Measurements from ENCODE around the gene LZTR1. TPM values are rescaled to one million over a fixed set of nuclear protein-coding genes. Genes with fewer than 3 reads are reported as not detected.
A peak's percentile ranks its signal among the peaks of the same experiment; 100 is the strongest.

LZTR1 gene
- total RNA-seq, 1 donor from 2014 or later = 21.9 TPM

- no peak overlapping the region for H3K4me3 ChIP-seq
- peaks cover 5% of the 10 kb centered on the region for H3K36me3 Mint-ChIP-seq
- H3K4me3 Mint-ChIP-seq = peak overlapping the region; percentile 96
Measured at GRCh38 chr22:21015466-21016006, 33.4 kb downstream of the LZTR1 start.

GRCh38 chr22:21016644-21017420 is 34.7 kb downstream of the LZTR1 start:
- Mint-ChIP-seq H3K4me1 (peaks cover 65% of the 10 kb centered on the region), H3K27ac (peak overlapping the region; percentile 92), H3K36me3 (peaks cover 2% of the 10 kb centered on the region), H3K4me3 (peak overlapping the region; percentile 52), H3K9me3 (no peaks in the 10 kb centered on the region), H3K27me3 (ENCODE audit: insufficient read depth, low read depth) (peaks cover 4% of the 10 kb centered on the region)
- no peak overlapping the region for H3K27ac ChIP-seq
- no peak for TF ChIP-seq EZH2phosphoT487 (IDR thresholded peaks at IDR 0.05)
- no peak for TF ChIP-seq EZH2 (IDR thresholded peaks at IDR 0.05)
- TF ChIP-seq CTCF (IDR thresholded peaks at IDR 0.05) = no peak
- H3K4me1 ChIP-seq = peaks cover 23% of the 10 kb centered on the region
- no peak overlapping the region for H2AFZ ChIP-seq (replicated peaks)
- H3F3A ChIP-seq (ENCODE audit: low read depth) = peaks cover 21% of the 10 kb centered on the region
- H3K79me2 ChIP-seq (ENCODE audit: low read depth) = no peaks in the 10 kb centered on the region
- H3K27me3 ChIP-seq = no peaks in the 10 kb centered on the region
- H3K9ac ChIP-seq = no peak overlapping the region
- no peaks in the 10 kb centered on the region for H3K9me3 ChIP-seq (ENCODE audit: low read depth)
- no peaks in the 10 kb centered on the region for H4K20me1 ChIP-seq (ENCODE audit: low read depth)
- no peak overlapping the region for H3K4me3 ChIP-seq
- H3K36me3 ChIP-seq = no peaks in the 10 kb centered on the region
- no peak for DNase-seq (ENCODE audit: low spot score)
- H3K4me2 ChIP-seq = no peak overlapping the region

More at GRCh38 chr22:21015466-21016006, 33.4 kb downstream of the LZTR1 start:
- no peaks in the 10 kb centered on the region for H3K9me3 ChIP-seq (ENCODE audit: low read depth)
- Mint-ChIP-seq H3K27ac (peak overlapping the region; percentile 99), H3K27me3 (ENCODE audit: insufficient read depth, low read depth) (peaks cover 4% of the 10 kb centered on the region), H3K9me3 (no peaks in the 10 kb centered on the region), H3K4me1 (peaks cover 63% of the 10 kb centered on the region)
- H3K4me2 ChIP-seq = peak overlapping the region; percentile 68
- DNase-seq (ENCODE audit: low spot score) = no peak
- H3K27me3 ChIP-seq = no peaks in the 10 kb centered on the region
- no peaks in the 10 kb centered on the region for H3K36me3 ChIP-seq
- TF ChIP-seq CTCF (IDR thresholded peaks at IDR 0.05) (no peak), EZH2phosphoT487 (IDR thresholded peaks at IDR 0.05) (no peak), EZH2 (IDR thresholded peaks at IDR 0.05) (no peak)
- H3K79me2 ChIP-seq (ENCODE audit: low read depth) = no peaks in the 10 kb centered on the region
- peaks cover 23% of the 10 kb centered on the region for H3K4me1 ChIP-seq
- H3F3A ChIP-seq (ENCODE audit: low read depth) = peaks cover 21% of the 10 kb centered on the region
- H3K27ac ChIP-seq = no peak overlapping the region
- H2AFZ ChIP-seq (replicated peaks) = no peak overlapping the region
- no peaks in the 10 kb centered on the region for H4K20me1 ChIP-seq (ENCODE audit: low read depth)
- no peak overlapping the region for H3K9ac ChIP-seq

GRCh38 chr22:21018314-21018713 is 36.2 kb downstream of the LZTR1 start:
- H3K27ac Mint-ChIP-seq = no peak overlapping the region
- H3K4me2 ChIP-seq = no peak overlapping the region
- TF ChIP-seq EZH2 (IDR thresholded peaks at IDR 0.05) (no peak), EZH2phosphoT487 (IDR thresholded peaks at IDR 0.05) (no peak), CTCF (IDR thresholded peaks at IDR 0.05) (no peak)
- H3K4me1 Mint-ChIP-seq = peaks cover 53% of the 10 kb centered on the region
- peaks cover 4% of the 10 kb centered on the region for H3K27me3 Mint-ChIP-seq (ENCODE audit: insufficient read depth, low read depth)
- no peak overlapping the region for H3K4me3 Mint-ChIP-seq
- peaks cover 22% of the 10 kb centered on the region for H3K4me1 ChIP-seq
- H3K4me3 ChIP-seq = no peak overlapping the region
- no peaks in the 10 kb centered on the region for H3K9me3 Mint-ChIP-seq
- no peaks in the 10 kb centered on the region for H4K20me1 ChIP-seq (ENCODE audit: low read depth)
- DNase-seq (ENCODE audit: low spot score) = no peak
- H3K79me2 ChIP-seq (ENCODE audit: low read depth) = no peaks in the 10 kb centered on the region
- peaks cover 20% of the 10 kb centered on the region for H3F3A ChIP-seq (ENCODE audit: low read depth)
- peaks cover 2% of the 10 kb centered on the region for H3K36me3 Mint-ChIP-seq
- H3K36me3 ChIP-seq = no peaks in the 10 kb centered on the region
- H3K9ac ChIP-seq = no peak overlapping the region
- no peak overlapping the region for H2AFZ ChIP-seq (replicated peaks)
- H3K27me3 ChIP-seq = no peaks in the 10 kb centered on the region
- no peaks in the 10 kb centered on the region for H3K9me3 ChIP-seq (ENCODE audit: low read depth)
- no peak overlapping the region for H3K27ac ChIP-seq
